ENCODE results near the gene LRIT3. TPM values are rescaled to one million over a fixed set of nuclear protein-coding genes. Genes with fewer than 3 reads are reported as not detected.

Gene LRIT3
- total RNA-seq, 6 experiments from 2014 or later, result 0.05 TPM; not detected in 5

GRCh38 chr4:109827672-109828071 lies 20.2 kb upstream of the LRIT3 start, which contains the start of gene RRH:
TSS of gene RRH (plus strand) at chr4:109827972. CDS start at chr4:109828028, 56 bp downstream.
- Mint-ChIP-seq H3K27me3 (ENCODE audit: insufficient read depth) (no peaks in the 10 kb centered on the region; the same call in 1 of the 2 replicates), H3K4me1 (ENCODE audit: low read depth) (no peaks in the 10 kb centered on the region), H3K36me3 (ENCODE audit: low read depth) (0 out of 2 replicates have a peak, but pooled peaks cover 8% of the 10 kb centered on the region), H3K9me3 (no peaks in the 10 kb centered on the region), H3K27ac (no peak within 1 kb of the TSS), H3K4me3 (no peak within 1 kb of the TSS)
- TF ChIP-seq, protein P1, sequence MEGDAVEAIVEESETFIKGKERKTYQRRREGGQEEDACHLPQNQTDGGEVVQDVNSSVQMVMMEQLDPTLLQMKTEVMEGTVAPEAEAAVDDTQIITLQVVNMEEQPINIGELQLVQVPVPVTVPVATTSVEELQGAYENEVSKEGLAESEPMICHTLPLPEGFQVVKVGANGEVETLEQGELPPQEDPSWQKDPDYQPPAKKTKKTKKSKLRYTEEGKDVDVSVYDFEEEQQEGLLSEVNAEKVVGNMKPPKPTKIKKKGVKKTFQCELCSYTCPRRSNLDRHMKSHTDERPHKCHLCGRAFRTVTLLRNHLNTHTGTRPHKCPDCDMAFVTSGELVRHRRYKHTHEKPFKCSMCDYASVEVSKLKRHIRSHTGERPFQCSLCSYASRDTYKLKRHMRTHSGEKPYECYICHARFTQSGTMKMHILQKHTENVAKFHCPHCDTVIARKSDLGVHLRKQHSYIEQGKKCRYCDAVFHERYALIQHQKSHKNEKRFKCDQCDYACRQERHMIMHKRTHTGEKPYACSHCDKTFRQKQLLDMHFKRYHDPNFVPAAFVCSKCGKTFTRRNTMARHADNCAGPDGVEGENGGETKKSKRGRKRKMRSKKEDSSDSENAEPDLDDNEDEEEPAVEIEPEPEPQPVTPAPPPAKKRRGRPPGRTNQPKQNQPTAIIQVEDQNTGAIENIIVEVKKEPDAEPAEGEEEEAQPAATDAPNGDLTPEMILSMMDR (IDR thresholded peaks at IDR 0.05), result no peak
- no peak for DNase-seq

DNA sequence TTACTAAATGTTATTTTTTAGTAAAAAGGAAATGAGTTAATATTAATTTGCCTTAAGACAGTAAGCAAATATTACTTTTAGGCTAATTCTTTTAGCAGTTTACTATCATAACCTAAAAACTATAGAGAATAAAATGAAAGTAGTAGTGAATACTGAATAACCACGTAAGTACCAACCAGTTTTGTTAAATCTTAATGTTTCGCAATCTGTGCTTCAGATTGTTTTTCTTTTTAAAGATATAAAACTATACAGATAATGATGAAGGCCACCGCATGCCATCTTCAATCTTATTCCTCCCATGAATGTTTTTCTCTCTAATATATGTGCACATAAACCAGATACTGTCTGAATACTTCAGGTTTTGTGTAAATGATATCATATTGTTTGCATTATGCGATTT lies 14.2 kb upstream of the LRIT3 start:
- H3K9me3 Mint-ChIP-seq, result no peaks in the 10 kb centered on the region
- no peak for DNase-seq
- TF ChIP-seq, protein P1 (IDR thresholded peaks at IDR 0.05), result no peak
- H3K27ac Mint-ChIP-seq, result no peak overlapping the region
- no peaks in the 10 kb centered on the region for H3K4me1 Mint-ChIP-seq (ENCODE audit: low read depth)
- H3K27me3 Mint-ChIP-seq (ENCODE audit: insufficient read depth), result no peaks in the 10 kb centered on the region; the same call in 1 of the 2 replicates
- H3K36me3 Mint-ChIP-seq (ENCODE audit: low read depth), result no peaks in the 10 kb centered on the region
- no peak overlapping the region for H3K4me3 Mint-ChIP-seq

GRCh38 chr4:109836985-109837384 lies 10.9 kb upstream of the LRIT3 start:
- TF ChIP-seq, protein P1 (IDR thresholded peaks at IDR 0.05), result no peak
- no peak overlapping the region for H3K4me3 Mint-ChIP-seq
- no peak for DNase-seq
- no peaks in the 10 kb centered on the region for H3K36me3 Mint-ChIP-seq (ENCODE audit: low read depth)
- no peaks in the 10 kb centered on the region; the same call in 1 of the 2 replicates for H3K27me3 Mint-ChIP-seq (ENCODE audit: insufficient read depth)
- no peaks in the 10 kb centered on the region for H3K4me1 Mint-ChIP-seq (ENCODE audit: low read depth)
- H3K9me3 Mint-ChIP-seq, result no peaks in the 10 kb centered on the region
- H3K27ac Mint-ChIP-seq, result no peak overlapping the region

DNA sequence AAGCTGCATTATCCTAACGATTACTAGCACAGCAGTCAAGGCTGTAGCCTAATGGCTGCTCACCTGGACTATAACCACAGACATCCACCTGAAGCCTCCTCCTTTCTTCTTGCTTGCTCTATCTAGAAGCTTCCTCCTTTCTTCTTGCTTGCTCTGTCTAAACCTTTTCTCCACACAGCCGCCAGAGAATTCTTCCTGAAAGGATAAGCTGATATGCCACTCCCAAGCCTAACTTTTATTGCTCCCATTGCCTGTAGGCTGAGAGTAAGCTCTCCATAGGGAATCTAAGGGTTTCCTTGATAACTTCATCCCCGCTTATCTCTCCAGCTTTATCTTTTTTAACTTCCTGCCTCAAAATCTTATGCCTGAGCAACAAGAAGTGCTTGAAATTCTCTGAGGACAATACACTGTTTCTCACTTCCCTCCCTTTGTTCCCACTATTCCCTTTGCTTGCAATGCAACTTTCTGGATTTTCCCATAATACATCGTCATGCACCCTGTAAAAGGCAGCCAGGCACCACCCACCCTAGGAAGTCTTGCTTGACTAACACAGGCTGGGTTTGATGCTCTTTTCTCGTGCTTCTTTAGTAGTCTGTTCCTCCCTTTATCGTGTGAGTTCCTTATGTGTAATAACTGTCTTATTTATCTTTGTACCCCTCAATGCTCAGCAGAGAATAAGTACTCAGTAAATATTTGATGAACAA lies 1.4 kb upstream of the LRIT3 start:
- no peak for DNase-seq
- H3K9me3 Mint-ChIP-seq, result no peaks in the 10 kb centered on the region
- H3K27ac Mint-ChIP-seq, result no peak overlapping the region
- no peaks in the 10 kb centered on the region for H3K4me1 Mint-ChIP-seq (ENCODE audit: low read depth)
- H3K27me3 Mint-ChIP-seq (ENCODE audit: insufficient read depth), result peaks cover 2% of the 10 kb centered on the region; the same call in 1 of the 2 replicates
- no peaks in the 10 kb centered on the region for H3K36me3 Mint-ChIP-seq (ENCODE audit: low read depth)
- TF ChIP-seq, protein P1 (IDR thresholded peaks at IDR 0.05), result no peak
- no peak overlapping the region for H3K4me3 Mint-ChIP-seq

GRCh38 chr4:109848501-109848900 lies 594 bp downstream of the LRIT3 start:
- H3K27ac Mint-ChIP-seq, result no peak overlapping the region
- no peak overlapping the region for H3K4me3 Mint-ChIP-seq
- no peak for DNase-seq
- TF ChIP-seq, protein P1 (IDR thresholded peaks at IDR 0.05), result no peak
- H3K9me3 Mint-ChIP-seq, result no peaks in the 10 kb centered on the region
- no peaks in the 10 kb centered on the region for H3K4me1 Mint-ChIP-seq (ENCODE audit: low read depth)
- no peaks in the 10 kb centered on the region for H3K36me3 Mint-ChIP-seq (ENCODE audit: low read depth)
- H3K27me3 Mint-ChIP-seq (ENCODE audit: insufficient read depth), result peaks cover 2% of the 10 kb centered on the region; the same call in 1 of the 2 replicates

All from HFFc6 (cell line).